IMR-90 (cell line): ENCODE results near the gene NELL1. TPM values are rescaled to one million over a fixed set of nuclear protein-coding genes. Genes with fewer than 3 reads are reported as not detected.

ENCODE experiments used
- ATAC-seq: fragments of 200-7000 bp; cut with Tn5 transposase; 2 replicates; pipeline ENCODE4 v1.9.1; 2020; ENCODE audit warnings: low read depth, mild to moderate bottlenecking, moderate library complexity
- BruUV-seq: library from RNA; stranded (reverse); fragments of 400-500 nt; replicated peaks from 2 replicates; lab custom pipeline; 2021; lab: Mats Ljungman, UMichigan
- CTCF ChIA-PET: fragments of 300-600 bp; formaldehyde crosslinking; extraction: SDS; loops from one replicate; lab custom pipeline; 2021; ENCODE audit warnings: antibody characterized with exemption; lab: Yijun Ruan, JAX
- POLR2A ChIA-PET: fragments of 300-600 bp; sonication (Branson Sonifier 250); formaldehyde crosslinking; loops from one replicate; lab custom pipeline; 2022; ENCODE audit warnings: antibody characterized with exemption; ENCODE audit not compliant: unreplicated experiment; lab: Charles Lee
- DNase-seq: peaks from one replicate; pipeline ENCODE4 v3.0.0; 2013
- H2AFZ ChIP-seq: replicated peaks from 2 replicates; pipeline ENCODE3; 2013; ENCODE audit warnings: low read length, mild to moderate bottlenecking; ENCODE audit not compliant: poor library complexity
- H2AK5ac ChIP-seq: 2 replicates; pipeline ENCODE4 v1.6.1; 2013; ENCODE audit warnings: low read depth, low read length, inconsistent platforms
- H2AK9ac ChIP-seq: replicated peaks from 2 replicates; pipeline ENCODE3; 2013; ENCODE audit warnings: mild to moderate bottlenecking, low read depth, low read length, moderate library complexity; ENCODE audit not compliant: poor library complexity
- H2BK120ac ChIP-seq: 2 replicates; pipeline ENCODE4 v1.6.1; 2013; ENCODE audit warnings: low read depth, low read length, inconsistent platforms
- H2BK15ac ChIP-seq: 3 replicates; pipeline ENCODE4 v1.6.1; 2013; ENCODE audit warnings: low read depth, low read length, inconsistent platforms
- H2BK20ac ChIP-seq: 2 replicates; pipeline ENCODE4 v1.6.1; 2013; ENCODE audit warnings: low read depth, mild to moderate bottlenecking, inconsistent platforms, low read length, moderate library complexity
- H2BK5ac ChIP-seq: 2 replicates; pipeline ENCODE4 v1.6.1; 2013; ENCODE audit warnings: mild to moderate bottlenecking, low read depth, low read length, inconsistent platforms; ENCODE audit not compliant: poor library complexity, severe bottlenecking
- H3K14ac ChIP-seq: replicated peaks from 2 replicates; pipeline ENCODE4 v1.6.1; 2013; ENCODE audit warnings: low read depth, low read length, inconsistent platforms
- H3K18ac ChIP-seq: 2 replicates; pipeline ENCODE4 v1.6.1; 2013; ENCODE audit warnings: low read depth, low read length, control low read depth
- H3K23ac ChIP-seq: 2 replicates; pipeline ENCODE4 v1.6.1; 2013; ENCODE audit warnings: low read depth, low read length, inconsistent platforms
- H3K27ac ChIP-seq: 2 replicates; pipeline ENCODE4 v1.5.1; 2013; ENCODE audit warnings: mild to moderate bottlenecking, control low read depth, low read length; ENCODE audit not compliant: insufficient read depth
- H3K27me3 ChIP-seq: 2 replicates; pipeline ENCODE4 v1.6.1; 2013; ENCODE audit warnings: low read length; ENCODE audit not compliant: control insufficient read depth, insufficient read depth
- H3K36me3 ChIP-seq: 2 replicates; pipeline ENCODE4 v1.6.1; 2013; ENCODE audit warnings: low read length, mixed read lengths; ENCODE audit not compliant: control insufficient read depth, insufficient read depth
- H3K4ac ChIP-seq: 2 replicates; pipeline ENCODE4 v1.6.1; 2013; ENCODE audit warnings: low read depth, low read length, inconsistent platforms
- H3K4me1 ChIP-seq: 2 replicates; pipeline ENCODE4 v1.6.1; 2013; ENCODE audit warnings: low read length, mixed read lengths; ENCODE audit not compliant: control insufficient read depth, insufficient read depth
- H3K4me2 ChIP-seq: 2 replicates; pipeline ENCODE4 v1.6.1; 2013; ENCODE audit warnings: low read depth, mild to moderate bottlenecking, control low read depth, low read length, moderate library complexity
- H3K4me3 ChIP-seq: 2 replicates; pipeline ENCODE4 v1.5.1; 2013; ENCODE audit warnings: low read depth, mild to moderate bottlenecking, control low read depth, low read length, moderate library complexity; ENCODE audit not compliant: insufficient read depth
- H3K56ac ChIP-seq: 2 replicates; pipeline ENCODE4 v1.6.1; 2013; ENCODE audit warnings: low read length, inconsistent platforms; ENCODE audit not compliant: insufficient read depth; ENCODE audit errors: extremely low read depth
- H3K79me1 ChIP-seq, 2 experiments: 2 replicates each; pipeline ENCODE4 v1.6.1; 2013; ENCODE audit warnings: low read length in 2 of 2, inconsistent platforms in 1 of 2, low read depth in 1 of 2
- H3K9ac ChIP-seq: 2 replicates; pipeline ENCODE4 v1.6.1; 2013; ENCODE audit warnings: low read depth, low read length, control low read depth
- H3K9me1 ChIP-seq: 2 replicates; pipeline ENCODE4 v1.6.1; 2013; ENCODE audit warnings: low read length, inconsistent platforms; ENCODE audit not compliant: insufficient read depth
- H3K9me3 ChIP-seq: 2 replicates; pipeline ENCODE4 v1.6.1; 2013; ENCODE audit warnings: low read length; ENCODE audit not compliant: control insufficient read depth, insufficient read depth
- H4K20me1 ChIP-seq: 2 replicates; pipeline ENCODE4 v1.6.1; 2013; ENCODE audit warnings: low read length, inconsistent platforms; ENCODE audit not compliant: insufficient read depth
- H4K5ac ChIP-seq: 2 replicates; pipeline ENCODE4 v1.6.1; 2013; ENCODE audit warnings: mild to moderate bottlenecking, low read depth, low read length, control low read depth
- H4K8ac ChIP-seq, 2 experiments: 2 replicates each; pipeline ENCODE4 v1.6.1; 2013; ENCODE audit warnings: low read depth in 2 of 2, low read length in 2 of 2, control low read depth in 1 of 2, inconsistent platforms in 1 of 2
- H4K91ac ChIP-seq: 2 replicates; pipeline ENCODE4 v1.6.1; 2013; ENCODE audit warnings: low read depth, low read length, inconsistent platforms; ENCODE audit not compliant: insufficient read depth
- BHLHE40 ChIP-seq: fragments of 150-350 bp; IDR thresholded peaks from 2 replicates; pipeline ENCODE4 v1.6.1; 2016; ENCODE audit warnings: mild to moderate bottlenecking, low read depth, low read length
- CEBPB ChIP-seq: IDR thresholded peaks from 2 replicates; pipeline ENCODE4 v1.6.1; 2012; ENCODE audit warnings: low read depth, low read length, improper control_type of control experiment
- CHD1 ChIP-seq: IDR thresholded peaks from 2 replicates; pipeline ENCODE4 v1.6.1; 2012; ENCODE audit warnings: low read depth, low read length, improper control_type of control experiment
- CTCF ChIP-seq: conservative IDR thresholded peaks from 2 replicates; pipeline ENCODE4 v1.5.1; 2012; ENCODE audit warnings: mild to moderate bottlenecking, low read depth, low read length, improper control_type of control experiment
- FOS ChIP-seq: fragments of 150-350 bp; IDR thresholded peaks from 2 replicates; pipeline ENCODE4 v1.6.1; 2016; ENCODE audit warnings: low read depth, low read length
- MAFK ChIP-seq: IDR thresholded peaks from 2 replicates; pipeline ENCODE4 v1.6.1; 2012; ENCODE audit warnings: low read depth, low read length, improper control_type of control experiment
- MAZ ChIP-seq: IDR thresholded peaks from 2 replicates; pipeline ENCODE4 v1.6.1; 2012; ENCODE audit warnings: low read depth, mild to moderate bottlenecking, low read length, improper control_type of control experiment, moderate library complexity, borderline replicate concordance
- MXI1 ChIP-seq: IDR thresholded peaks from 2 replicates; pipeline ENCODE4 v1.6.1; 2012; ENCODE audit warnings: low read depth, mild to moderate bottlenecking, low read length, moderate library complexity, borderline replicate concordance
- NFE2L2 ChIP-seq: fragments of 150-350 bp; IDR thresholded peaks from 2 replicates; pipeline ENCODE4 v1.6.1; 2016; ENCODE audit warnings: low read depth, mild to moderate bottlenecking, low read length
- POLR2A ChIP-seq: IDR thresholded peaks from 2 replicates; pipeline ENCODE4 v1.6.1; 2012; ENCODE audit warnings: mild to moderate bottlenecking, low read depth, low read length
- RCOR1 ChIP-seq: IDR thresholded peaks from 2 replicates; pipeline ENCODE4 v1.6.1; 2012; ENCODE audit warnings: mild to moderate bottlenecking, low read length, improper control_type of control experiment; ENCODE audit not compliant: insufficient replicate concordance
- RFX5 ChIP-seq: IDR thresholded peaks from 2 replicates; pipeline ENCODE4 v1.8.0; 2012; ENCODE audit warnings: low read depth, mild to moderate bottlenecking, low read length, moderate library complexity
- SMC3 ChIP-seq: fragments of 150-350 bp; IDR thresholded peaks from 2 replicates; pipeline ENCODE4 v1.6.1; 2016; ENCODE audit warnings: low read depth, mild to moderate bottlenecking, antibody characterized with exemption, low read length, moderate library complexity
- USF2 ChIP-seq: fragments of 150-350 bp; IDR thresholded peaks from 2 replicates; pipeline ENCODE4 v1.6.1; 2017; ENCODE audit warnings: mild to moderate bottlenecking, antibody characterized with exemption, low read length, low read depth
- WGBS, 2 experiments: methylation state at CpG; one replicate each; pipeline versions ENCODE4 v1.1.5 to v1.1.7; 2013; ENCODE audit warnings: missing lambda C conversion rate in 2 of 2; ENCODE audit not compliant: insufficient read length in 1 of 2; ENCODE audit errors: extremely low coverage in 2 of 2; 5-methylcytosine and 5-hydroxymethylcytosine counted together
- dilution Hi-C: fragments of 300-500 bp; cut with HindIII; formaldehyde crosslinking; loops from one replicate; pipeline ENCODE4 v1.14.3; 2018; ENCODE audit warnings: low sequenced_read_pairs; ENCODE audit not compliant: unreplicated experiment
- in situ Hi-C: fragments of 300-500 bp; cut with MboI; formaldehyde crosslinking; loops from 3 replicates; pipeline ENCODE4 v1.14.3; 2019; ENCODE audit warnings: low sequenced_read_pairs, inconsistent platforms, mixed read lengths
- intact Hi-C: fragments of 100-400 bp; cut with micrococcal nuclease; formaldehyde crosslinking; loops from 2 replicates; pipeline ENCODE4 v1.10.0; 2022
- polyA plus RNA-seq, 3 experiments: library from polyadenylated mRNA; depleted of rRNA; stranded (reverse); fragments of >200 nt; gene quantifications; 2 replicates each; pipeline ENCODE4 v1.2.3, GENCODE V29; 2012; ENCODE audit warnings: low replicate concordance in 1 of 3
- total RNA-seq: library from RNA; depleted of rRNA; stranded (reverse); fragments of >200 nt; gene quantifications from 2 replicates; pipeline ENCODE4 v1.2.3, GENCODE V29; 2012
- TF ChIP-seq, protein P1 (sequence below): fragments of 150-350 bp; IDR thresholded peaks from 2 replicates; pipeline ENCODE4 v1.6.1; 2016; ENCODE audit warnings: low read depth, mild to moderate bottlenecking, low read length, moderate library complexity, borderline replicate concordance

The NELL1 gene
- total and polyA plus RNA-seq, 2 of the 4 experiments (the other 2 are of a cell fraction), result not detected

GRCh38 chr11:21505070-21505469, 835.7 kb downstream of the NELL1 start:
- no peak overlapping the region for H2BK5ac ChIP-seq
- no peak overlapping the region for H3K9ac ChIP-seq
- no peak overlapping the region for H3K4ac ChIP-seq
- H4K8ac ChIP-seq, result no peak overlapping the region
- no peaks in the 10 kb centered on the region for H3K4me1 ChIP-seq
- WGBS, 2 experiments, result no CpG with 5 or more reads among the region's 1 CpG
- DNase-seq (no peak), ATAC-seq (no peak)
- no TSS peak for BruUV-seq
- no peak overlapping the region for H2AFZ ChIP-seq
- in situ Hi-C loops, result no loop called here
- H3K56ac ChIP-seq, result no peak overlapping the region
- H4K5ac ChIP-seq, result no peak overlapping the region
- no peaks in the 10 kb centered on the region for H3K9me1 ChIP-seq
- H2AK9ac ChIP-seq, result no peak overlapping the region
- intact Hi-C loops, result no loop called here
- no peaks in the 10 kb centered on the region for H3K27me3 ChIP-seq
- no peak overlapping the region for H3K4me3 ChIP-seq
- no peak overlapping the region for H2BK15ac ChIP-seq
- CTCF ChIA-PET, result no interaction called here
- POLR2A ChIA-PET, result no interaction called here
- no peaks in the 10 kb centered on the region for H3K79me1 ChIP-seq
- H3K9me3 ChIP-seq, result no peaks in the 10 kb centered on the region
- H2AK5ac ChIP-seq, result no peak overlapping the region
- H3K4me2 ChIP-seq, result no peak overlapping the region
- H4K20me1 ChIP-seq, result no peaks in the 10 kb centered on the region
- no peak overlapping the region for H2BK20ac ChIP-seq
- H3K14ac ChIP-seq, result no peak overlapping the region
- no peak overlapping the region for H3K23ac ChIP-seq
- H2BK120ac ChIP-seq, result no peak overlapping the region
- no peaks in the 10 kb centered on the region for H3K36me3 ChIP-seq
- TF ChIP-seq USF2 (no peak), MAFK (no peak), BHLHE40 (no peak), CEBPB (no peak), RCOR1 (no peak), MAZ (no peak), POLR2A (no peak), CHD1 (no peak), SMC3 (no peak), FOS (no peak), NFE2L2 (no peak), CTCF (no peak), MXI1 (no peak), RFX5 (no peak)
- TF ChIP-seq, protein P1, sequence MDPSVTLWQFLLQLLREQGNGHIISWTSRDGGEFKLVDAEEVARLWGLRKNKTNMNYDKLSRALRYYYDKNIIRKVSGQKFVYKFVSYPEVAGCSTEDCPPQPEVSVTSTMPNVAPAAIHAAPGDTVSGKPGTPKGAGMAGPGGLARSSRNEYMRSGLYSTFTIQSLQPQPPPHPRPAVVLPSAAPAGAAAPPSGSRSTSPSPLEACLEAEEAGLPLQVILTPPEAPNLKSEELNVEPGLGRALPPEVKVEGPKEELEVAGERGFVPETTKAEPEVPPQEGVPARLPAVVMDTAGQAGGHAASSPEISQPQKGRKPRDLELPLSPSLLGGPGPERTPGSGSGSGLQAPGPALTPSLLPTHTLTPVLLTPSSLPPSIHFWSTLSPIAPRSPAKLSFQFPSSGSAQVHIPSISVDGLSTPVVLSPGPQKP, result no peak
- H3K18ac ChIP-seq, result no peak overlapping the region
- dilution Hi-C loops, result no loop called here
- H4K91ac ChIP-seq, result no peak overlapping the region
- no peak overlapping the region for H3K27ac ChIP-seq
